Effector memory CD8-positive, alpha-beta T cell (primary cell): ENCODE data around the gene GNA14.
A peak's percentile ranks its signal among the peaks of the same experiment; 100 is the strongest.
"Not testable (repeated sequence)": the region's sequence is repeated elsewhere in the genome, so short reads cannot be mapped to it uniquely, and the experiment has no call there.

ENCODE experiments used
- ATAC-seq: fragments of 150-1000 bp; cut with Tn5 transposase; replicated peaks from 2 replicates; pipeline ENCODE4 v1.10.0; 2021; ENCODE audit warnings: mild to moderate bottlenecking, moderate library complexity
- DNase-seq, 3 experiments: peaks; one replicate each; pipeline ENCODE4 v3.0.0; 2021
- H3K27ac Mint-ChIP-seq, 2 donors: one replicate each; pipeline ENCODE4 v1.8.0; 2022; ENCODE audit warnings: mild to moderate bottlenecking in 2 of 2, mixed read lengths in 2 of 2, moderate library complexity in 2 of 2
- H3K27me3 Mint-ChIP-seq, 2 donors: one replicate each; pipeline ENCODE4 v1.8.0; 2022; ENCODE audit warnings: mixed read lengths in 2 of 2
- H3K36me3 Mint-ChIP-seq: one replicate; pipeline ENCODE4 v1.8.0; 2022; ENCODE audit warnings: mild to moderate bottlenecking, moderate library complexity, mixed read lengths; ENCODE audit not compliant: insufficient read depth
- H3K4me1 Mint-ChIP-seq, 2 donors: one replicate each; pipeline ENCODE4 v1.8.0; 2022; ENCODE audit warnings: low read depth in 2 of 2, mixed read lengths in 2 of 2
- H3K4me3 Mint-ChIP-seq, 2 donors: one replicate each; pipeline ENCODE4 v1.8.0; 2022; ENCODE audit warnings: mild to moderate bottlenecking in 2 of 2, mixed read lengths in 2 of 2, moderate library complexity in 2 of 2
- H3K9me3 Mint-ChIP-seq, 2 donors: one replicate each; pipeline ENCODE4 v1.8.0; 2022; ENCODE audit warnings: mixed read lengths in 2 of 2

GNA14 gene

GRCh38 chr9:77449240-77450084 is 198.7 kb downstream of the GNA14 start:
- peaks cover 37 to 51% of the 10 kb centered on the region in 2 donors for H3K27me3 Mint-ChIP-seq
- no peak for DNase-seq
- H3K36me3 Mint-ChIP-seq = no peaks in the 10 kb centered on the region
- peaks cover 4 to 5% of the 10 kb centered on the region in 2 donors for H3K4me1 Mint-ChIP-seq
- H3K9me3 Mint-ChIP-seq = peaks cover 0 to 7% of the 10 kb centered on the region in 2 donors
- H3K27ac Mint-ChIP-seq = no peak overlapping the region
- no peak overlapping the region for H3K4me3 Mint-ChIP-seq
- ATAC-seq = no peak

- ATAC-seq (no peak), DNase-seq (no peak)
- no peaks in the 10 kb centered on the region for H3K4me1 Mint-ChIP-seq
- H3K27me3 Mint-ChIP-seq = peaks cover 35 to 56% of the 10 kb centered on the region in 2 donors
- H3K36me3 Mint-ChIP-seq = no peaks in the 10 kb centered on the region
- no peak overlapping the region for H3K4me3 Mint-ChIP-seq
- H3K27ac Mint-ChIP-seq = no peak overlapping the region
- peaks cover 0 to 7% of the 10 kb centered on the region in 2 donors for H3K9me3 Mint-ChIP-seq
Measured at GRCh38 chr9:77447646-77448045, 200.5 kb downstream of the GNA14 start.

GRCh38 chr9:77442436-77442835 is 205.7 kb downstream of the GNA14 start:
- H3K27ac Mint-ChIP-seq = no peak overlapping the region
- no peak for DNase-seq
- no peaks in the 10 kb centered on the region for H3K4me1 Mint-ChIP-seq
- H3K36me3 Mint-ChIP-seq = no peaks in the 10 kb centered on the region
- H3K4me3 Mint-ChIP-seq = no peak overlapping the region
- peaks cover 25 to 46% of the 10 kb centered on the region in 2 donors for H3K27me3 Mint-ChIP-seq
- no peak for ATAC-seq
- peaks cover 0 to 3% of the 10 kb centered on the region in 2 donors for H3K9me3 Mint-ChIP-seq

GRCh38 chr9:77441124-77441523 is 207.0 kb downstream of the GNA14 start:
- not testable (repeated sequence) for ATAC-seq, H3K4me3 Mint-ChIP-seq, H3K27ac Mint-ChIP-seq, H3K36me3 Mint-ChIP-seq, H3K9me3 Mint-ChIP-seq, DNase-seq, H3K4me1 Mint-ChIP-seq
- peaks cover 19 to 48% of the 10 kb centered on the region in 2 donors for H3K27me3 Mint-ChIP-seq

- H3K27ac Mint-ChIP-seq = no peak overlapping the region
- no peaks in the 10 kb centered on the region for H3K4me1 Mint-ChIP-seq
- H3K4me3 Mint-ChIP-seq = no peak overlapping the region
- DNase-seq (no peak), ATAC-seq (no peak)
- peaks cover 19 to 46% of the 10 kb centered on the region in 2 donors for H3K27me3 Mint-ChIP-seq
- H3K36me3 Mint-ChIP-seq = no peaks in the 10 kb centered on the region
- H3K9me3 Mint-ChIP-seq = no peaks in the 10 kb centered on the region
Measured at GRCh38 chr9:77440057-77440456, 208.1 kb downstream of the GNA14 start.

- DNase-seq (no peak), ATAC-seq (no peak)
- Mint-ChIP-seq H3K36me3 (no peaks in the 10 kb centered on the region), H3K4me1 (peaks cover 3 to 4% of the 10 kb centered on the region in 2 donors), H3K27me3 (peaks cover 13 to 34% of the 10 kb centered on the region in 2 donors), H3K4me3 (no peak overlapping the region), H3K9me3 (no peaks in the 10 kb centered on the region), H3K27ac (no peak overlapping the region)
Measured at GRCh38 chr9:77438653-77439052, 209.5 kb downstream of the GNA14 start.

GRCh38 chr9:77435688-77436087 is 212.4 kb downstream of the GNA14 start:
- no peaks in the 10 kb centered on the region for H3K36me3 Mint-ChIP-seq
- H3K4me3 Mint-ChIP-seq = no peak overlapping the region
- H3K27me3 Mint-ChIP-seq = peaks cover 13 to 34% of the 10 kb centered on the region in 2 donors
- no peak for DNase-seq
- no peak for ATAC-seq
- no peak overlapping the region for H3K27ac Mint-ChIP-seq
- H3K4me1 Mint-ChIP-seq = peaks cover 3 to 5% of the 10 kb centered on the region in 2 donors
- no peaks in the 10 kb centered on the region for H3K9me3 Mint-ChIP-seq

- no peak for ATAC-seq
- peaks cover 13 to 34% of the 10 kb centered on the region in 2 donors for H3K27me3 Mint-ChIP-seq
- H3K9me3 Mint-ChIP-seq = no peaks in the 10 kb centered on the region
- no peak overlapping the region for H3K27ac Mint-ChIP-seq
- H3K4me1 Mint-ChIP-seq = peaks cover 3 to 5% of the 10 kb centered on the region in 2 donors
- no peak for DNase-seq
- no peak overlapping the region for H3K4me3 Mint-ChIP-seq
- no peaks in the 10 kb centered on the region for H3K36me3 Mint-ChIP-seq
Measured at GRCh38 chr9:77435277-77435676, 212.8 kb downstream of the GNA14 start.

- DNase-seq = peak in 1 of 3 experiments; percentile 7
Measured at GRCh38 chr9:77433675-77434445, 214.3 kb downstream of the GNA14 start.

GRCh38 chr9:77432053-77432452 is 216.1 kb downstream of the GNA14 start:
- Mint-ChIP-seq H3K27ac (no peak overlapping the region), H3K27me3 (peaks cover 0 to 10% of the 10 kb centered on the region in 2 donors), H3K9me3 (no peaks in the 10 kb centered on the region), H3K36me3 (no peaks in the 10 kb centered on the region), H3K4me3 (no peak overlapping the region), H3K4me1 (peaks cover 3 to 5% of the 10 kb centered on the region in 2 donors)
- DNase-seq (no peak), ATAC-seq (no peak)

More at GRCh38 chr9:77433675-77434445, 214.3 kb downstream of the GNA14 start:
- ATAC-seq = peak; percentile 74
- H3K36me3 Mint-ChIP-seq = no peaks in the 10 kb centered on the region
- H3K9me3 Mint-ChIP-seq = no peaks in the 10 kb centered on the region
- peaks cover 3 to 5% of the 10 kb centered on the region in 2 donors for H3K4me1 Mint-ChIP-seq
- peaks cover 3 to 22% of the 10 kb centered on the region in 2 donors for H3K27me3 Mint-ChIP-seq
- no peak overlapping the region for H3K4me3 Mint-ChIP-seq
- no peak overlapping the region for H3K27ac Mint-ChIP-seq

GRCh38 chr9:77429928-77430327 is 218.2 kb downstream of the GNA14 start:
- no peak for DNase-seq
- Mint-ChIP-seq H3K27me3 (no peaks in the 10 kb centered on the region), H3K36me3 (no peaks in the 10 kb centered on the region), H3K9me3 (no peaks in the 10 kb centered on the region), H3K4me3 (no peak overlapping the region), H3K4me1 (peaks cover 3 to 5% of the 10 kb centered on the region in 2 donors), H3K27ac (no peak overlapping the region)
- ATAC-seq = no peak

- DNase-seq (no peak), ATAC-seq (no peak)
- H3K4me3 Mint-ChIP-seq = no peak overlapping the region
- no peaks in the 10 kb centered on the region for H3K36me3 Mint-ChIP-seq
- H3K4me1 Mint-ChIP-seq = no peaks in the 10 kb centered on the region
- H3K9me3 Mint-ChIP-seq = no peaks in the 10 kb centered on the region
- H3K27me3 Mint-ChIP-seq = no peaks in the 10 kb centered on the region
- H3K27ac Mint-ChIP-seq = no peak overlapping the region
Measured at GRCh38 chr9:77427256-77427927, 220.7 kb downstream of the GNA14 start.

GRCh38 chr9:77426712-77427111 is 221.4 kb downstream of the GNA14 start:
- no peaks in the 10 kb centered on the region for H3K9me3 Mint-ChIP-seq
- no peak overlapping the region for H3K27ac Mint-ChIP-seq
- DNase-seq (no peak), ATAC-seq (no peak)
- H3K27me3 Mint-ChIP-seq = no peaks in the 10 kb centered on the region
- no peaks in the 10 kb centered on the region for H3K4me1 Mint-ChIP-seq
- no peaks in the 10 kb centered on the region for H3K36me3 Mint-ChIP-seq
- no peak overlapping the region for H3K4me3 Mint-ChIP-seq
